ENCODE results near the gene GRAMD1B. TPM values are rescaled to one million over a fixed set of nuclear protein-coding genes. Genes with fewer than 3 reads are reported as not detected.

Gene GRAMD1B
- total and polyA plus RNA-seq, 2 donors from 2014 or later: 4.4 to 18.2 TPM

DNA sequence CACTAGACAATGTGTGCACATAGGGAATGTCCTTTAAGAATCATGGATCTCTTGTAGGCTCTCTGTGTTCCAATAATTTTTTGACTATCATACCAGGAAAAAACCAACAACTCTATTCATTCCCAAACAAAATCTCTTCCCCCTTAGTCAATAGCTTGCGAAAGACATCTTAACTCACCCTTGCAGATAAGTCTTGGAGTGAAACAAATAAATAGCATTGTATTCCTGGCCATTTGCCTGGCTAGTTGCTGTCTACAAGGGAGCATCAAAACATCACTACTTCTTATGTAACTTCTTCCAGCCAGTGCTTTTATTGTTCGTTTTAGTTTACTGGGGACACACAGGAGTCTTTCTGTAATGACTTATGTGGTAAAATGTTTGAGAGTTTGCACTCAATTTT lies 194.9 kb downstream of the GRAMD1B start:
- Histone ChIP-seq H3K27me3 (ENCODE audit: control insufficient read depth, insufficient read depth, low read length) (no peaks in the 10 kb centered on the region), H3K4me3 (ENCODE audit: low read length in 3 of 3) (no peak overlapping the region), H3K36me3 (ENCODE audit: control insufficient read depth in 2 of 3, insufficient read depth in 3 of 3, low read length in 3 of 3) (peaks cover 0 to 10% (median 4%) of the 10 kb centered on the region in 3 donors), H3K4me1 (ENCODE audit: control insufficient read depth in 2 of 3, insufficient read depth in 2 of 3, low read depth in 1 of 3, low read length in 3 of 3) (peaks cover 0 to under 1% (median 0%) of the 10 kb centered on the region in 3 donors), H3K27ac (ENCODE audit: low read depth in 2 of 2, low read length in 2 of 2) (no peak overlapping the region), H3K9ac (ENCODE audit: low read length in 3 of 3) (no peak overlapping the region), H3K9me3 (ENCODE audit: control insufficient read depth in 2 of 3, insufficient read depth in 1 of 3, low read length in 3 of 3) (no peaks in the 10 kb centered on the region)
- intact Hi-C loops (cut with DNase I): no loop called here
- TF ChIP-seq, protein P1, sequence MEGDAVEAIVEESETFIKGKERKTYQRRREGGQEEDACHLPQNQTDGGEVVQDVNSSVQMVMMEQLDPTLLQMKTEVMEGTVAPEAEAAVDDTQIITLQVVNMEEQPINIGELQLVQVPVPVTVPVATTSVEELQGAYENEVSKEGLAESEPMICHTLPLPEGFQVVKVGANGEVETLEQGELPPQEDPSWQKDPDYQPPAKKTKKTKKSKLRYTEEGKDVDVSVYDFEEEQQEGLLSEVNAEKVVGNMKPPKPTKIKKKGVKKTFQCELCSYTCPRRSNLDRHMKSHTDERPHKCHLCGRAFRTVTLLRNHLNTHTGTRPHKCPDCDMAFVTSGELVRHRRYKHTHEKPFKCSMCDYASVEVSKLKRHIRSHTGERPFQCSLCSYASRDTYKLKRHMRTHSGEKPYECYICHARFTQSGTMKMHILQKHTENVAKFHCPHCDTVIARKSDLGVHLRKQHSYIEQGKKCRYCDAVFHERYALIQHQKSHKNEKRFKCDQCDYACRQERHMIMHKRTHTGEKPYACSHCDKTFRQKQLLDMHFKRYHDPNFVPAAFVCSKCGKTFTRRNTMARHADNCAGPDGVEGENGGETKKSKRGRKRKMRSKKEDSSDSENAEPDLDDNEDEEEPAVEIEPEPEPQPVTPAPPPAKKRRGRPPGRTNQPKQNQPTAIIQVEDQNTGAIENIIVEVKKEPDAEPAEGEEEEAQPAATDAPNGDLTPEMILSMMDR (IDR thresholded peaks at IDR 0.05; ENCODE audit: borderline replicate concordance, extremely low read depth, insufficient read depth): no peak
- FAIRE-seq (no peak), DNase-seq (no peak)

- intact Hi-C loops (cut with DNase I): no loop called here
- H3K27ac ChIP-seq (ENCODE audit: low read depth in 2 of 2, low read length in 2 of 2): no peak overlapping the region
- no peak overlapping the region for H3K9ac ChIP-seq (ENCODE audit: low read length in 3 of 3)
- H3K9me3 ChIP-seq (ENCODE audit: control insufficient read depth in 2 of 3, insufficient read depth in 1 of 3, low read length in 3 of 3): no peaks in the 10 kb centered on the region
- H3K4me3 ChIP-seq (ENCODE audit: low read length in 3 of 3): no peak overlapping the region
- TF ChIP-seq, protein P1 (IDR thresholded peaks at IDR 0.05; ENCODE audit: borderline replicate concordance, extremely low read depth, insufficient read depth): no peak
- H3K4me1 ChIP-seq (ENCODE audit: control insufficient read depth in 2 of 3, insufficient read depth in 2 of 3, low read depth in 1 of 3, low read length in 3 of 3): peaks cover 0 to 2% (median 0%) of the 10 kb centered on the region in 3 donors
- FAIRE-seq (no peak), DNase-seq (peak; percentile 46 to 95 (median 65))
- H3K27me3 ChIP-seq (ENCODE audit: control insufficient read depth, insufficient read depth, low read length): no peaks in the 10 kb centered on the region
- peaks cover 0 to 4% (median 3%) of the 10 kb centered on the region in 3 donors for H3K36me3 ChIP-seq (ENCODE audit: control insufficient read depth in 2 of 3, insufficient read depth in 3 of 3, low read length in 3 of 3)
Measured at GRCh38 chr11:123628936-123629683, 199.0 kb downstream of the GRAMD1B start.

DNA sequence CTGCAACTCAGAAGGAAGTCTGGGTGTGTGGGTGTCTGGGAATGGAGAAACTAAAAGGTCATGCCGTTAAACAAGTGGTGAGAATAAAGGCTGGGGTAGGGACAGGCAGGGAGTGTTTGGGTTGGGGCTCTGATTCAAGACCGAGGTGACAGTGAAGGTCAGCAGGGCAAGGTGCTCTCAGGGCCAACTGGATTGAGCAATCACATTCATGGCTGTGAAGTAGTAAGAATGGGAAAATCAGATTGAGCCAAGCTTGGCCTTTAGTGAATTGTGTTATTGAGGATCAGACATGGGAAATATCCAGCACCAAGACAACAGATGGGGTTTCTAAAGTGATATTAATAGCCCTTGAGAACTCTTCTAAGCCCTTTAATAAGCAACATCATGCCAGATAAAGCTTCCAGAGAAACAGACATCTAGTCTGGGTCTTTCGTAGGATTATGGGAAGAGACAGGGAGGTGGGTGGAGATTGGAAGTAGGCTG lies 200.1 kb downstream of the GRAMD1B start:
- intact Hi-C loops (cut with DNase I): no loop called here
- Histone ChIP-seq H3K9me3 (ENCODE audit: control insufficient read depth in 2 of 3, insufficient read depth in 1 of 3, low read length in 3 of 3) (no peaks in the 10 kb centered on the region), H3K4me3 (ENCODE audit: low read length in 3 of 3) (no peak overlapping the region), H3K27me3 (ENCODE audit: control insufficient read depth, insufficient read depth, low read length) (no peaks in the 10 kb centered on the region), H3K36me3 (ENCODE audit: control insufficient read depth in 2 of 3, insufficient read depth in 3 of 3, low read length in 3 of 3) (peaks cover 0 to 4% (median 3%) of the 10 kb centered on the region in 3 donors), H3K9ac (ENCODE audit: low read length in 3 of 3) (no peak overlapping the region), H3K4me1 (ENCODE audit: control insufficient read depth in 2 of 3, insufficient read depth in 2 of 3, low read depth in 1 of 3, low read length in 3 of 3) (peaks cover 0 to 2% (median 0%) of the 10 kb centered on the region in 3 donors), H3K27ac (ENCODE audit: low read depth in 2 of 2, low read length in 2 of 2) (no peak overlapping the region)
- TF ChIP-seq, protein P1 (IDR thresholded peaks at IDR 0.05; ENCODE audit: borderline replicate concordance, extremely low read depth, insufficient read depth): no peak
- DNase-seq: peak in 1 of 5 donors; percentile 4
- no peak for FAIRE-seq

Measured in kidney (tissue), 14 donors.